ENCODE data around the gene TPSD1. TPM values are rescaled to one million over a fixed set of nuclear protein-coding genes. Genes with fewer than 3 reads are reported as not detected.

The TPSD1 gene
- polyA plus RNA-seq, 1 of the 3 experiments (the other 2 are of a cell fraction) = not detected

DNA sequence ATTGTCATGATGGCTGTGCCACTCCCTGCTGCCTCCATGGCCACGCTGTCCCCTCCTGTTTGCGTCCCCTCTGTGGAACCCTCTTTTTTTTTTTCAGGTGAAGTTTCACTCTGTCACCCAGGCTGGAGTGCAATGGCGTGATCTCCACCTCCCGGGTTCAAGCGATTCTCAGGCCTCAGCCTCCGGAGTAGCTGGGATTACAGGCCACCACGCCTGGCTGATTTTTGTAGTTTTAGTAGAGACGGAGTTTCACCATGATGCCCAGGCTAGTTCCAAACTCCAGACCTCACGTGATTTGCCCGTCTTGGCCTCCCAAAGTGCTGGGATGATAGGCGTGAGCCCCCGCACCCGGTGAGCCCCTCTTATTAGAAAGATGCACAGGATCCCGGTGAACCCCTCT is 42.5 kb downstream of the TPSD1 start:
- H3K27ac ChIP-seq (ENCODE audit: low read depth in 2 of 2, low read length in 1 of 2) = no peak overlapping the region
- 85% methylated on average over 14 of the region's 14 CpGs for WGBS (ENCODE audit: low lambda C conversion rate)
- H3K9me2 ChIP-seq = no peaks in the 10 kb centered on the region
- no peaks in the 10 kb centered on the region for H3K9me3 ChIP-seq
- H3K4me3 ChIP-seq (ENCODE audit: low read depth in 2 of 2, low read length in 1 of 2) = no peak overlapping the region
- H3K36me3 ChIP-seq (replicated peaks in 1 of 2; ENCODE audit: control insufficient read depth in 1 of 2, insufficient read depth in 2 of 2, low read length in 1 of 2) = no peaks in the 10 kb centered on the region
- H3F3A ChIP-seq (replicated peaks; ENCODE audit: insufficient read depth) = peaks cover 3% of the 10 kb centered on the region
- no peaks in the 10 kb centered on the region for H3K79me2 ChIP-seq (ENCODE audit: insufficient read depth)
- no peak overlapping the region for H2AFZ ChIP-seq (ENCODE audit: low read depth)
- H3K4me2 ChIP-seq = no peak overlapping the region
- peaks cover 17% of the 10 kb centered on the region; the same call in 1 of the 2 replicates for H3K27me3 ChIP-seq (ENCODE audit: insufficient read depth)
- CTCF ChIA-PET = interaction anchor here (4.1 kb wide), 1 partner anchor 9 kb away, joined by 60 read pairs; no protein-coding TSS in a partner anchor
- H4K20me1 ChIP-seq (ENCODE audit: insufficient read depth) = no peaks in the 10 kb centered on the region
- DNase-seq = no peak
- TF ChIP-seq RXRA (IDR thresholded peaks at IDR 0.05; ENCODE audit: borderline replicate concordance, low read depth) = no peak
- TF ChIP-seq NRF1 (IDR thresholded peaks at IDR 0.05; ENCODE audit: low read depth, low read length) = no peak
- no peak for TF ChIP-seq GABPA (IDR thresholded peaks at IDR 0.05; ENCODE audit: low read depth)
- TF ChIP-seq FOXJ3 (CRISPR knock-in tag; IDR thresholded peaks at IDR 0.05) = no peak
- TF ChIP-seq, protein P1, sequence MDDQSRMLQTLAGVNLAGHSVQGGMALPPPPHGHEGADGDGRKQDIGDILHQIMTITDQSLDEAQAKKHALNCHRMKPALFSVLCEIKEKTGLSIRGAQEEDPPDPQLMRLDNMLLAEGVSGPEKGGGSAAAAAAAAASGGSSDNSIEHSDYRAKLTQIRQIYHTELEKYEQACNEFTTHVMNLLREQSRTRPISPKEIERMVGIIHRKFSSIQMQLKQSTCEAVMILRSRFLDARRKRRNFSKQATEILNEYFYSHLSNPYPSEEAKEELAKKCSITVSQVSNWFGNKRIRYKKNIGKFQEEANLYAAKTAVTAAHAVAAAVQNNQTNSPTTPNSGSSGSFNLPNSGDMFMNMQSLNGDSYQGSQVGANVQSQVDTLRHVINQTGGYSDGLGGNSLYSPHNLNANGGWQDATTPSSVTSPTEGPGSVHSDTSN (IDR thresholded peaks at IDR 0.05) = no peak
- TF ChIP-seq CHD2 (IDR thresholded peaks at IDR 0.05; ENCODE audit: low read length, partially characterized antibody) = no peak
- H3K9ac ChIP-seq = no peak overlapping the region
- POLR2A ChIA-PET = no interaction called here
- H3K4me1 ChIP-seq (ENCODE audit: control insufficient read depth in 1 of 2, insufficient read depth in 2 of 2, low read depth in 1 of 2, low read length in 1 of 2) = 0 out of 4 replicates have a peak, but pooled peaks cover 0 to 3% of the 10 kb centered on the region in 2 experiments

DNA sequence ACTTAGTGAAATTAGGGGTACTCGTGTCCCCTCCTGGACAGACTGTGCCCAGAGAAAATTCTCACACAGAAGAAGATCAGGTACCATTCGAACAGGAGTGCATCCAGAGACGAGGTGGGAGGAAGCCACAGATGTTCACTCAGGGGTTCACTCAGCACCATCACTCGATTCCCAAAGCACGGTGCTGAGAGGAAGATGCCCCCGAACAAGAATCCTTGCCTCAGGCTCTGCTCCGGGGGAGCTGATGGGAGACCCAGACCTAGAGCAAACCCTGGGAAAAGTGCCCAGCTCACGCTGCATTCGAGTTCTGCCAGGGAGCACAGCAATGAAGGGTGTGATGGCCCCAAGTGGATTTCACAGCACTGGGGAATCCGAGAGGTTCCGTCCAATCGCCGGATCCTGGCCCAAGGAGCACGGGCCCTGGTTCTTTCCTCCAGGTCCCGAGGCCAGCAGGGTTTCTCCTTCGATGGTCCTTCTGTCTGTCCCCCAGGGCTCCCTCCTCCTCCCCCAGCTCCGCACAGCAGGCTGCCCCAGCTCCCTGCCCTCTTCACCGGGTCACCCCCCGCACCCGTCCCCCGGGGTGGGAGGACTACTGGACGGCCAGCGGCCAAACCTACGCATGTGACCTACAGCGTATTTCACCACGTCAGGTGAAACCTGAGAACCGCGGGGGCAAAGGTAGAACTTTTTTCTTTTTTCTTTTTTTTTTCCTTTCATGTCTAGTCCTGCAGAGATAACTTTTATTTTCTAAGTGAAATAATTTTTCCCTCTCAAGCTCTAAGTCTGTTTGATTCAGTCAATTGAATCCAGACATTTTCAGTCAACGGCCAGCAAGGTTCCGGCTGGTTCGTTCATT is 43.4 kb downstream of the TPSD1 start:
- Histone ChIP-seq H3K27me3 (ENCODE audit: insufficient read depth) (peaks cover 17% of the 10 kb centered on the region; the same call in 1 of the 2 replicates), H3K36me3 (replicated peaks in 1 of 2; ENCODE audit: control insufficient read depth in 1 of 2, insufficient read depth in 2 of 2, low read length in 1 of 2) (no peaks in the 10 kb centered on the region), H3K9me2 (no peaks in the 10 kb centered on the region), H3K79me2 (ENCODE audit: insufficient read depth) (no peaks in the 10 kb centered on the region), H3K27ac (ENCODE audit: low read depth in 2 of 2, low read length in 1 of 2) (no peak overlapping the region), H2AFZ (ENCODE audit: low read depth) (no peak overlapping the region), H3K9me3 (no peaks in the 10 kb centered on the region), H3K4me3 (ENCODE audit: low read depth in 2 of 2, low read length in 1 of 2) (no peak overlapping the region), H3K4me1 (ENCODE audit: control insufficient read depth in 1 of 2, insufficient read depth in 2 of 2, low read depth in 1 of 2, low read length in 1 of 2) (0 out of 4 replicates have a peak, but pooled peaks cover 0 to 3% of the 10 kb centered on the region in 2 experiments), H3K4me2 (no peak overlapping the region), H4K20me1 (ENCODE audit: insufficient read depth) (no peaks in the 10 kb centered on the region), H3K9ac (no peak overlapping the region), H3F3A (replicated peaks; ENCODE audit: insufficient read depth) (peaks cover 3% of the 10 kb centered on the region)
- ChIA-PET POLR2A (no interaction called here), CTCF (interaction anchor here (0.8 to 4.1 kb wide), 9 partner anchors 10 to 40 kb away, joined by 3 to 60 read pairs (median 5); partner anchors contain the start of gene UBE2I)
- 34% methylated on average over 25 of the region's 31 CpGs for WGBS (ENCODE audit: low lambda C conversion rate)
- no peak for DNase-seq
- TF ChIP-seq GATA2 (CRISPR knock-in tag; IDR thresholded peaks at IDR 0.05) (no peak), NRF1 (IDR thresholded peaks at IDR 0.05; ENCODE audit: low read depth, low read length) (no peak), TEAD4 (IDR thresholded peaks at IDR 0.05; ENCODE audit: borderline replicate concordance, insufficient read depth) (no peak), TCF12 (IDR thresholded peaks at IDR 0.05) (no peak), JUND (IDR thresholded peaks at IDR 0.05) (no peak), RAD21 (IDR thresholded peaks at IDR 0.05; ENCODE audit: low read length) (no peak), ELF1 (IDR thresholded peaks at IDR 0.05) (no peak), RFX5 (IDR thresholded peaks at IDR 0.05; ENCODE audit: low read length) (no peak)
- TF ChIP-seq, protein P2, sequence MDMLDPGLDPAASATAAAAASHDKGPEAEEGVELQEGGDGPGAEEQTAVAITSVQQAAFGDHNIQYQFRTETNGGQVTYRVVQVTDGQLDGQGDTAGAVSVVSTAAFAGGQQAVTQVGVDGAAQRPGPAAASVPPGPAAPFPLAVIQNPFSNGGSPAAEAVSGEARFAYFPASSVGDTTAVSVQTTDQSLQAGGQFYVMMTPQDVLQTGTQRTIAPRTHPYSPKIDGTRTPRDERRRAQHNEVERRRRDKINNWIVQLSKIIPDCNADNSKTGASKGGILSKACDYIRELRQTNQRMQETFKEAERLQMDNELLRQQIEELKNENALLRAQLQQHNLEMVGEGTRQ (IDR thresholded peaks at IDR 0.05; ENCODE audit: borderline replicate concordance, low read depth, low read length) = no peak
- TF ChIP-seq, protein P3, sequence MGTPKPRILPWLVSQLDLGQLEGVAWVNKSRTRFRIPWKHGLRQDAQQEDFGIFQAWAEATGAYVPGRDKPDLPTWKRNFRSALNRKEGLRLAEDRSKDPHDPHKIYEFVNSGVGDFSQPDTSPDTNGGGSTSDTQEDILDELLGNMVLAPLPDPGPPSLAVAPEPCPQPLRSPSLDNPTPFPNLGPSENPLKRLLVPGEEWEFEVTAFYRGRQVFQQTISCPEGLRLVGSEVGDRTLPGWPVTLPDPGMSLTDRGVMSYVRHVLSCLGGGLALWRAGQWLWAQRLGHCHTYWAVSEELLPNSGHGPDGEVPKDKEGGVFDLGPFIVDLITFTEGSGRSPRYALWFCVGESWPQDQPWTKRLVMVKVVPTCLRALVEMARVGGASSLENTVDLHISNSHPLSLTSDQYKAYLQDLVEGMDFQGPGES (IDR thresholded peaks at IDR 0.05; ENCODE audit: low read depth, low read length) = no peak
- TF ChIP-seq, protein P4, sequence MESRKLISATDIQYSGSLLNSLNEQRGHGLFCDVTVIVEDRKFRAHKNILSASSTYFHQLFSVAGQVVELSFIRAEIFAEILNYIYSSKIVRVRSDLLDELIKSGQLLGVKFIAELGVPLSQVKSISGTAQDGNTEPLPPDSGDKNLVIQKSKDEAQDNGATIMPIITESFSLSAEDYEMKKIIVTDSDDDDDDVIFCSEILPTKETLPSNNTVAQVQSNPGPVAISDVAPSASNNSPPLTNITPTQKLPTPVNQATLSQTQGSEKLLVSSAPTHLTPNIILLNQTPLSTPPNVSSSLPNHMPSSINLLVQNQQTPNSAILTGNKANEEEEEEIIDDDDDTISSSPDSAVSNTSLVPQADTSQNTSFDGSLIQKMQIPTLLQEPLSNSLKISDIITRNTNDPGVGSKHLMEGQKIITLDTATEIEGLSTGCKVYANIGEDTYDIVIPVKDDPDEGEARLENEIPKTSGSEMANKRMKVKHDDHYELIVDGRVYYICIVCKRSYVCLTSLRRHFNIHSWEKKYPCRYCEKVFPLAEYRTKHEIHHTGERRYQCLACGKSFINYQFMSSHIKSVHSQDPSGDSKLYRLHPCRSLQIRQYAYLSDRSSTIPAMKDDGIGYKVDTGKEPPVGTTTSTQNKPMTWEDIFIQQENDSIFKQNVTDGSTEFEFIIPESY (IDR thresholded peaks at IDR 0.05; ENCODE audit: borderline replicate concordance, low read depth) = no peak
- TF ChIP-seq, protein P5, sequence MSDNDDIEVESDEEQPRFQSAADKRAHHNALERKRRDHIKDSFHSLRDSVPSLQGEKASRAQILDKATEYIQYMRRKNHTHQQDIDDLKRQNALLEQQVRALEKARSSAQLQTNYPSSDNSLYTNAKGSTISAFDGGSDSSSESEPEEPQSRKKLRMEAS (IDR thresholded peaks at IDR 0.05; ENCODE audit: low read depth) = no peak
